ENCODE measurements around the gene CBX4. TPM values are rescaled to one million over a fixed set of nuclear protein-coding genes. Genes with fewer than 3 reads are reported as not detected.

Gene CBX4
- total RNA-seq, 4 donors from 2014 or later, result 5.6 to 17.2 (median 13.5) TPM

DNA sequence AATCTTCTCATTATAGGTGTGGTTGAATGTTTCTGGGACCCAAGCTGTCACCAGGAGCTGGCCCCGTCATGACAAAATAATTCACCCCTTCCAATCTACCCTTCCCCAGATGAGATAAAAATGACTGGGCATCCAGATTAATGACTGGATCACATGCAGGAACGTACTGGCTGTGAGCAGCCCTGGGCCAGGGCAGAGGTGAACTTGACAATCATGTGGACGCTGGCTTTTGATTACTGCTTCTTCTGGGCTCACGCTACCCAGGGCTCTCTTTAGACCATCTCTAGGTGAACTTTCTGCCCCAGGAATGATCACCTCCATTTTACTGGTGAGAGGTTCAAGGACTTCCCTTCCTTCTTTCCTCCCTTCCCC is 18.3 kb downstream of the CBX4 start:
- intact Hi-C loops (cut with DNase I), result no loop called here
- no peak for DNase-seq
- WGBS, 2 donors, result 93 to 96% methylated on average over 4 of the region's 4 CpGs
- no peak overlapping the region for H3K27ac ChIP-seq
- H3K4me1 ChIP-seq, result no peaks in the 10 kb centered on the region
- H3K4me3 ChIP-seq (replicated peaks in 1 of 3), result no peak overlapping the region
- H3K9me3 ChIP-seq, result no peaks in the 10 kb centered on the region
- H3K36me3 ChIP-seq, result no peaks in the 10 kb centered on the region
- H3K27me3 ChIP-seq, result no peaks in the 10 kb centered on the region
- TF ChIP-seq, protein P1, sequence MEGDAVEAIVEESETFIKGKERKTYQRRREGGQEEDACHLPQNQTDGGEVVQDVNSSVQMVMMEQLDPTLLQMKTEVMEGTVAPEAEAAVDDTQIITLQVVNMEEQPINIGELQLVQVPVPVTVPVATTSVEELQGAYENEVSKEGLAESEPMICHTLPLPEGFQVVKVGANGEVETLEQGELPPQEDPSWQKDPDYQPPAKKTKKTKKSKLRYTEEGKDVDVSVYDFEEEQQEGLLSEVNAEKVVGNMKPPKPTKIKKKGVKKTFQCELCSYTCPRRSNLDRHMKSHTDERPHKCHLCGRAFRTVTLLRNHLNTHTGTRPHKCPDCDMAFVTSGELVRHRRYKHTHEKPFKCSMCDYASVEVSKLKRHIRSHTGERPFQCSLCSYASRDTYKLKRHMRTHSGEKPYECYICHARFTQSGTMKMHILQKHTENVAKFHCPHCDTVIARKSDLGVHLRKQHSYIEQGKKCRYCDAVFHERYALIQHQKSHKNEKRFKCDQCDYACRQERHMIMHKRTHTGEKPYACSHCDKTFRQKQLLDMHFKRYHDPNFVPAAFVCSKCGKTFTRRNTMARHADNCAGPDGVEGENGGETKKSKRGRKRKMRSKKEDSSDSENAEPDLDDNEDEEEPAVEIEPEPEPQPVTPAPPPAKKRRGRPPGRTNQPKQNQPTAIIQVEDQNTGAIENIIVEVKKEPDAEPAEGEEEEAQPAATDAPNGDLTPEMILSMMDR (IDR thresholded peaks at IDR 0.05), result no peak
- TF ChIP-seq POLR2A (IDR thresholded peaks at IDR 0.05), result no peak

DNA sequence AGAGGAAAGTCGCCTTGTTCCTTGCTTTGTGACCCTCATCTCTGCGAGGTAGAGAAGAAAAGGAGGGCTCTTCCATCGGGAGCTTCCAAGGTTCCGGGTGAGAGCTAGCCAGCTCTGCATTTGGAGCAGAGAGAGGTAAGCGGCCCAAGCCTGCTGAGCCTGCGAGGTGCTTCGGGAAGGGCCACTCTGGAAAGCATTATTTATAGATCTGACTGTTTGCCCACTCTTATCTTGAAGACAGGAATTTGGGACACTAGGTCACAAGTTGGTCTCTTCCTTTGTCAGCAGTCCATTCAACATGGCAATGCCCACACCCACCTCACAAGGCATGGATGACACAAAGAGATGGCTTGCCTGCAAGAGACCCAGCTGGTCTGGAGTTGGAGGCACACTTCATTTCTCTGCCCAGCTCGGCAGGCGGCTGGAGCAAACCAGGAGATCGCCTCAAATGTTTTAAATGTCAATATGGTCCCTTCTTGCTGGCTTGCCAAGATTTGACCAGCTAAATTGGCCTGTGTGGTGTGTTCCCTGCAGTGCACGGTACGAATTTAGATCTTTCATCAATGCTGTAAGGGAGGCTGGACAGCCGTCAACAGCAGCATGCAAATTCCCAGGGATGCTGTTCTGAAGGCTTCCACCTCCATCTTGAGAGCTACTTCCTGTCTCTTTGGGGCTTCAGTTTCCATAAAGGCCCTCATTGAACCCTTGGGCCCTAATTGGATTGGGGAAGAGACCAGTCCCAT is 19.5 kb downstream of the CBX4 start:
- intact Hi-C loops (cut with DNase I), result no loop called here
- no peak for DNase-seq
- Histone ChIP-seq H3K9me3 (no peaks in the 10 kb centered on the region), H3K27ac (no peak overlapping the region), H3K4me3 (replicated peaks in 1 of 3) (no peak overlapping the region), H3K36me3 (no peaks in the 10 kb centered on the region), H3K27me3 (peaks cover 1% of the 10 kb centered on the region), H3K4me1 (peaks cover 7 to 12% of the 10 kb centered on the region in 2 donors)
- WGBS, 2 donors, result 92 to 97% methylated on average over 13 of the region's 13 CpGs
- TF ChIP-seq, protein P1 (IDR thresholded peaks at IDR 0.05), result no peak
- no peak for TF ChIP-seq POLR2A (IDR thresholded peaks at IDR 0.05)

DNA sequence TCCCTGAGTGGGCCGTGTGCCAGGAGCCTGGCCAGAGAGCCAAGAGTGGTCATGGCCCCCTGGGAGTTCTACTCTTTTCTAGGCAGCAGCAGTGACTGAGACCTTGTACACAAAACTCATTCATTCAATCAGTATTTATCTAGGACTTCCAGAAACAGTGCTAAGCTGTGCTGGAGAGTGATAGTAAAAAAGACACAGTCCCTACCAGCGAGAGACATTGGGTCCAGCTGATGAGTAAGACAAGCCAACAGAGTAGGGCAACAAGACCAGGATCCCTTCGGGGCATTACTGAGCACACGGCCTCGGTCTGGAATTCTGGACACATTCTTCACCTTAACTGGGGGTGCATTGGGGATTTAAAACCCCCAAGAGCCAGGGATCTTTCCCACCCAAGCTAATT is 20.2 kb downstream of the CBX4 start:
- no peak for TF ChIP-seq POLR2A (IDR thresholded peaks at IDR 0.05)
- TF ChIP-seq, protein P1 (IDR thresholded peaks at IDR 0.05), result no peak
- no peaks in the 10 kb centered on the region for H3K9me3 ChIP-seq
- H3K4me3 ChIP-seq (replicated peaks in 1 of 3), result no peak overlapping the region
- peaks cover 8% of the 10 kb centered on the region for H3K27me3 ChIP-seq
- peaks cover 13 to 18% of the 10 kb centered on the region in 2 donors for H3K4me1 ChIP-seq
- WGBS, 2 donors, result 82 to 85% methylated on average over 5 of the region's 5 CpGs
- no peaks in the 10 kb centered on the region for H3K36me3 ChIP-seq
- H3K27ac ChIP-seq, result no peak overlapping the region
- no peak for DNase-seq
- intact Hi-C loops (cut with DNase I), result no loop called here

DNA sequence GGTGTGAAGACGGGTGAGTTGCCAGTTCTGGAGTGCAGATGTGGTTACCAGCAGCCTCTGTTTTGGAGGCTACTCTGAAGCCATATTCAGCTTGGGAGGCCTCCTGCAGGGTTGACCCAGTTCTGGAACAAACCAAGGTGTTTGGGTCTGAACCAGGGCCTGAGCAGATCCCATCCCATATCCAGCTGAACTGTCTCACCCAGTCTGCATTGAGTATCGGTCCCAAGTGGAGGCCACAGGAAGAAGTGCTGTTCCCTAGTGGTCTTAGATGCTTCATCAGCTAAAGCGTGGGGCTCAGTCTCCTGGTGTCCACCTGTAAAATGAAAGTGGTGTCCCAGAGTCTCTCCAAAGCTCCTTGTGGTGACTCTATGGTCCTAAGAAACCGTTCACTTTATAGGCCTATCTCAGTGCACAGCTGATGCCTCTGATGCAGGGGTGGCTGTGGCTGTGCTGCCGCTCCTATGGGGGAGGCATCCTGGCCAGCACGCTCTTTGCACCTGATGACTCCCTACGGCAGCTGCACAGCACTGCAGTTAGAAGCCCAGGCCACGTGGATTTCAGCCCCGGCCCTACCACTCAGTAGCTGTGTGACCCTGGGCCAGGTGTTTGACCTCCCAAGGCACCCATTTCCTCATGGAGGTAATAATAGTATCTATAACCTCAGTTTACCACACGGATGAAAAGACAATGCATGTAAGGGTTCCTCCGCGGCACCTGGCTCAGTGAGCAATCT is 21.0 kb downstream of the CBX4 start:
- H3K27ac ChIP-seq, result no peak overlapping the region
- H3K36me3 ChIP-seq, result no peaks in the 10 kb centered on the region
- WGBS, 2 donors, result 94 to 96% methylated on average over 7 to 12 of the region's 12 CpGs
- DNase-seq, result no peak
- intact Hi-C loops (cut with DNase I), result no loop called here
- H3K27me3 ChIP-seq, result peaks cover 11% of the 10 kb centered on the region
- H3K4me1 ChIP-seq, result peaks cover 17 to 23% of the 10 kb centered on the region in 2 donors
- no peaks in the 10 kb centered on the region for H3K9me3 ChIP-seq
- no peak overlapping the region for H3K4me3 ChIP-seq (replicated peaks in 1 of 3)
- TF ChIP-seq POLR2A (IDR thresholded peaks at IDR 0.05), result no peak
- TF ChIP-seq, protein P1 (IDR thresholded peaks at IDR 0.05), result no peak

Measured in thyroid gland (tissue), 4 donors.